Gastrocnemius medialis (tissue), 4 donors: ENCODE results near the gene UBL7. TPM values are rescaled to one million over a fixed set of nuclear protein-coding genes. Genes with fewer than 3 reads are reported as not detected.

Experiments used
- ATAC-seq, 2 donors: fragments of 150-250 bp; one replicate each; pipeline ENCODE4 v1.9.1; 2016
- DNase-seq, 2 donors: peaks; one replicate each; pipeline ENCODE4 v3.0.0-alpha.2; 2019
- H3K27ac ChIP-seq, 4 donors: fragments of 200-600 bp; sonication (generic); 1 replicate in 1 of 4; 2 replicates in 3 of 4; pipeline ENCODE4 v1.5.1; 2016 to 2018; ENCODE audit warnings: mild to moderate bottlenecking in 2 of 4, moderate library complexity in 1 of 4
- H3K27me3 ChIP-seq, 3 donors: fragments of 200-600 bp; sonication (generic) in 2 of 3; 1 replicate in 1 of 3; 2 replicates in 2 of 3; pipeline versions ENCODE4 v1.5.1 to v1.6.0; 2016 to 2019; ENCODE audit warnings: mild to moderate bottlenecking in 1 of 3, moderate library complexity in 1 of 3
- H3K36me3 ChIP-seq, 2 donors: fragments of 200-600 bp; sonication (generic) in 1 of 2; one replicate each; pipeline ENCODE4 v1.5.1; 2017 to 2018
- H3K4me1 ChIP-seq, 2 donors: fragments of 200-600 bp; sonication (generic) in 1 of 2; one replicate each; pipeline ENCODE4 v1.5.1; 2016 to 2017; ENCODE audit warnings: mild to moderate bottlenecking in 2 of 2
- H3K4me3 ChIP-seq, 4 donors: fragments of 200-600 bp; sonication (generic) in 3 of 4; 1 replicate in 1 of 4; 2 replicates in 3 of 4; pipeline ENCODE4 v1.5.1; 2016 to 2019; ENCODE audit warnings: mild to moderate bottlenecking in 2 of 4
- H3K9me3 ChIP-seq, 3 donors: fragments of 200-600 bp; sonication (generic) in 2 of 3; 1 replicate in 1 of 3; 2 replicates in 2 of 3; pipeline ENCODE4 v1.5.1; 2016 to 2019
- CTCF ChIP-seq, 5 experiments: fragments of 450-650 bp in 3 of 5; fragments of 200-600 bp in 2 of 5; sonication (generic) in 2 of 5; IDR thresholded peaks in 4 of 5; conservative IDR thresholded peaks in 1 of 5; 1 replicate in 4 of 5; 2 replicates in 1 of 5; pipeline ENCODE4 v1.5.1; 2016 to 2019; ENCODE audit warnings: antibody characterized with exemption in 5 of 5, mild to moderate bottlenecking in 3 of 5, moderate library complexity in 3 of 5
- POLR2A ChIP-seq, 2 donors: fragments of 450-650 bp; IDR thresholded peaks; one replicate each; pipeline ENCODE4 v1.6.1; 2017; ENCODE audit warnings: antibody characterized with exemption in 2 of 2, mild to moderate bottlenecking in 2 of 2, moderate library complexity in 2 of 2
- in situ Hi-C, 4 donors: fragments of 200-750 bp; cut with MboI; loops; one replicate each; pipeline versions ENCODE4 v1.15.0 to v1.8.0; 2017; ENCODE audit warnings: low sequenced_read_pairs in 4 of 4
- intact Hi-C: fragments of 100-400 bp; cut with DNase I; formaldehyde crosslinking; loops from one replicate; pipeline ENCODE4 v1.15.1; 2023; ENCODE audit warnings: low total_unique reads
- total RNA-seq, 4 donors: library from RNA; depleted of rRNA; stranded (reverse); fragments of >200 nt; gene quantifications; one replicate each; pipeline versions ENCODE4 v1.1.0 to v1.2.3, GENCODE V29; 2016

The UBL7 gene
- total RNA-seq, 4 donors from 2014 or later = 66.4 to 139 (median 83.2) TPM

- DNase-seq (no peak), ATAC-seq (no peak)
- H3K27me3 ChIP-seq = no peaks in the 10 kb centered on the region
- TF ChIP-seq CTCF (IDR thresholded peaks at IDR 0.05 in 4 of 5, conservative IDR thresholded peaks at IDR 0.05 in 1 of 5) (no peak), POLR2A (IDR thresholded peaks at IDR 0.05) (no peak)
- H3K36me3 ChIP-seq = no peaks in the 10 kb centered on the region
- intact Hi-C loops = no loop called here
- in situ Hi-C loops = loop anchor here in 1 of 4 donors (10.0 kb wide), 1 partner anchor 132 kb away; the partner anchor contains the start of gene CYP11A1
- no peaks in the 10 kb centered on the region for H3K4me1 ChIP-seq
- no peak overlapping the region for H3K27ac ChIP-seq
- no peaks in the 10 kb centered on the region for H3K9me3 ChIP-seq
- H3K4me3 ChIP-seq = no peak overlapping the region
These were observed 35.7 kb upstream of the UBL7 start for GRCh38 chr15:74496648-74497047.

GRCh38 chr15:74490339-74490689 is 29.4 kb upstream of the UBL7 start:
- DNase-seq (no peak), ATAC-seq (no peak)
- Histone ChIP-seq H3K27ac (no peak overlapping the region), H3K36me3 (no peaks in the 10 kb centered on the region), H3K4me3 (no peak overlapping the region), H3K4me1 (no peaks in the 10 kb centered on the region), H3K9me3 (no peaks in the 10 kb centered on the region), H3K27me3 (no peaks in the 10 kb centered on the region)
- TF ChIP-seq POLR2A (IDR thresholded peaks at IDR 0.05) (no peak), CTCF (IDR thresholded peaks at IDR 0.05 in 4 of 5, conservative IDR thresholded peaks at IDR 0.05 in 1 of 5) (no peak)
- intact Hi-C loops = loop anchor here (1.0 to 2.0 kb wide), 2 partner anchors 108 to 116 kb away; no protein-coding TSS in a partner anchor
- in situ Hi-C loops = loop anchor here (5.0 to 10.0 kb wide), 3 partner anchors 108 to 126 kb away; partner anchors contain the start of gene CYP11A1 (in 1 of the 4)

GRCh38 chr15:74489518-74490338 is 28.8 kb upstream of the UBL7 start:
- in situ Hi-C loops = loop anchor here (5.0 to 10.0 kb wide), 4 partner anchors 47 to 125 kb away; partner anchors contain the start of gene CYP11A1 (in 1 of the 4)
- peak; percentile 8 to 32 for DNase-seq
- no peaks in the 10 kb centered on the region for H3K4me1 ChIP-seq
- no peaks in the 10 kb centered on the region for H3K36me3 ChIP-seq
- intact Hi-C loops = loop anchor here (1.0 to 5.0 kb wide), 3 partner anchors 52 to 115 kb away; no protein-coding TSS in a partner anchor
- no peak overlapping the region for H3K27ac ChIP-seq
- TF ChIP-seq CTCF (IDR thresholded peaks at IDR 0.05 in 4 of 5, conservative IDR thresholded peaks at IDR 0.05 in 1 of 5) = peak; percentile 18 to 78 (median 61)
- no peak for TF ChIP-seq POLR2A (IDR thresholded peaks at IDR 0.05)
- ATAC-seq = peak; percentile 47 to 90
- H3K27me3 ChIP-seq = no peaks in the 10 kb centered on the region
- H3K9me3 ChIP-seq = no peaks in the 10 kb centered on the region
- no peak overlapping the region for H3K4me3 ChIP-seq

GRCh38 chr15:74488776-74489175 is 27.8 kb upstream of the UBL7 start:
- Histone ChIP-seq H3K4me3 (no peak overlapping the region), H3K36me3 (no peaks in the 10 kb centered on the region), H3K27me3 (no peaks in the 10 kb centered on the region), H3K9me3 (no peaks in the 10 kb centered on the region), H3K27ac (no peak overlapping the region), H3K4me1 (no peaks in the 10 kb centered on the region)
- in situ Hi-C loops (loop anchor here in 2 of 4 donors (5.0 kb wide), 2 partner anchors 46 to 106 kb away; no protein-coding TSS in a partner anchor), intact Hi-C loops (loop anchor here (5.0 kb wide), 1 partner anchor 51 kb away; no protein-coding TSS in a partner anchor)
- no peak for TF ChIP-seq CTCF (IDR thresholded peaks at IDR 0.05 in 4 of 5, conservative IDR thresholded peaks at IDR 0.05 in 1 of 5)
- TF ChIP-seq POLR2A (IDR thresholded peaks at IDR 0.05) = no peak
- ATAC-seq (no peak), DNase-seq (no peak)
